Stimulated activated CD8-positive, alpha-beta memory T cell treated with anti-CD3 and anti-CD28 coated beads, Interleukin-12 subunit alpha, Interleukin-12 subunit beta, amount 100 ng/mL, for 4 hours (primary cell): ENCODE data around the gene DST.

Experiments used
- DNase-seq: peaks from one replicate; pipeline ENCODE4 v3.0.0-alpha.2; 2020; ENCODE audit warnings: low read depth

Gene DST

DNA sequence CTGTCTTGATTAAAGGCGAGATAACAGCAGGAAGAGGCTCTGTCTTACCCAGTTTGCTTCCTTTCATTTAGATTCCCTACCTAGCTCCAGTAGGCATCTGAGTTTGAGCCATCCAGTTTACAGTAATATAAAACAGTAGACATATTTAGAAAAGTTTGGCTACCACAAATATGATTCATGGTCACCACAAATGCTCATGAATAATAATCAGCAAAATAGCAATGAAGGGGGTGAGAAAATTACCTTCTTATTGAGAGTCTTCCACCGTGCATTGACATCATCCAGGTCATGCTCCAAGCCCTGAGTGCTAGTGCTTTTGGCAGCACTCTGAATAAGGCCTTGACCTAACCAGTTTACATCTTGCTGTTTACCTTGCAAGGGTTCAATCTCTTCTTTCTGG is 106.2 kb downstream of the DST start:
- no peak for DNase-seq

DNA sequence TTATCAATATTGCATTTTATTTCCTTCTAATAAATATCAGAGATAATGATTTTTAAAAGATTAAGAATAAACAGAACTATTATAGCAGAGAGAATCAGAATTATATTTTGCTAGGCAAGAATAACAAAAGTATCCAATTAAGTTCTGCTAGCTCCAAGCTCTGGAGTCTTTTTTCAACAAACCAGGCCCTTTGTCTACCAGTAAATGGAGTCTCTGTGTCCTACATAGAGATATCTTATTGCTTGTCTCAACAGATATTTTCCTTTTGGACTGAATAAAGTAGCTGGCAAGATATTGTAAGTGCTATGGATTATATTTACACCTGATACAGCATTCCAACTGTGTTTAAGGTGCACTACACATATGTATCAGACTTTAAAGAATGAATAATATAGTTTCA is 107.1 kb downstream of the DST start:
- DNase-seq: no peak

DNA sequence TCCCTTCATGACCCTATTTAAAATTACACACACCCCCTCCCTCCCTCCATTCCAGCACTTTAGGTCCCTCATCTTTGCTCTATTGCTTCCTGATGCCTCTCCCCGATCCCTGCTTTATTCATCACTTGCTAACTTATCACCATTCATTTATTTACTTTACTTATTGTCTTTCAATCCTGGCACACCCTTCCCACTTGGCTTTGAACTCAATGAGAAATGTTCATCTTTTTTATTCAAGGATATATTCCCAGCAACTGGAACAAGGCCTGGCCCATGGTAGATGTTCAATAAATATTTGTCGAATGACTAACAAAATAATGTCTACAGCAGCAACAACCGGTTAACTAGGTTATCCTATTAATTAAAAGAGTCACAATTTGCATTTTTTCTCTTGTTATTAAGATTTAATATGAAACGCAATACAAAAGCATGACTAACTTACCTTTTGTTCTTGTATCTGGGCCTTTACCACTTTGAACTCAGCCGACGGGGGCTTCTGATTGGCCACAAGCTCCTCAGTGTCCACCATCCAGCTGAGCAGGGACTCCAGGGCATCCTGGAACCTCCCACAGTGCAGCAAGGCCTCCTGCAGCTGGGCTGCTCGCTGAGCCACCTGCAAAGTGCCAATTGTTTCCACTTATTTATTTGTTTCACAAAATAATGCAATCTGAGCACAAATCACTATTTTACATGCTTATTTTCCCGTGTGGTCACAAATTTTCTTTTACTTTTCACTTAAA is 107.8 kb downstream of the DST start:
- DNase-seq: no peak

DNA sequence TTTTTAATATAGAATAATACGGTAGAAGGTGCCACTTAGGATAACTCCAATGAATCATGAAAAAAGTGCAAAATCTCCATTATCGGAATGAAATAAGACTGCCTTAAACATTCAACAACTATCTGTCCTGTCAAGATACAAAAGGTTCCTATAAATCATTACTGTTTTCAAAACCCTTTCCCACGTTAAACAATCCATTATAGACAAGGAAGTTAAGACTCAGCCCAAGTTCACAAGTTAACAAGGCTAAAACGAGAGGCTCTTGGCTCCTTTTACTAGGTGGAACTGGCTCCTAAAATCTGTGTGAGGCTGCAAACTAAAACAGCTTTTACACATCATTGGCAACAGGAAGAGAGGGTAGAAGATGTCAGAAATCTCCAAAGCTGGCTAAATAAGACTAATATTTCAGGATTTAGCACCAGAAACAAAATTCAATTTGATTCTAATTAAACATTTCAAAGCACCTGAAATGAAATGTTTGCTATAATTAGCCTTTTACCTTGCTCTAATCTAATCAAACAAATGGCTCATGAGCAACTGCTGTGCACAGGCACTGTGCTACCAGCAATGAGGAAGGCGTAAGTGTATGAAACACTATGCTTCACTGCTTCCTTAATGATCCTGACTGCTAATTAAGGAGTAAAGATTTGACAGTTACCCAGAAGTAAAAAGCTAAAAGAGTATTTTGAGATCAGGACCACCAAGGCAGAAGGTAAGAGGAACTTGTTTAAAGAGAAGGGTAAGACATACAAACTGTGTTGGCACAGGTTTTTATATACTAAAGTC is 109.7 kb downstream of the DST start:
- DNase-seq: no peak

DNA sequence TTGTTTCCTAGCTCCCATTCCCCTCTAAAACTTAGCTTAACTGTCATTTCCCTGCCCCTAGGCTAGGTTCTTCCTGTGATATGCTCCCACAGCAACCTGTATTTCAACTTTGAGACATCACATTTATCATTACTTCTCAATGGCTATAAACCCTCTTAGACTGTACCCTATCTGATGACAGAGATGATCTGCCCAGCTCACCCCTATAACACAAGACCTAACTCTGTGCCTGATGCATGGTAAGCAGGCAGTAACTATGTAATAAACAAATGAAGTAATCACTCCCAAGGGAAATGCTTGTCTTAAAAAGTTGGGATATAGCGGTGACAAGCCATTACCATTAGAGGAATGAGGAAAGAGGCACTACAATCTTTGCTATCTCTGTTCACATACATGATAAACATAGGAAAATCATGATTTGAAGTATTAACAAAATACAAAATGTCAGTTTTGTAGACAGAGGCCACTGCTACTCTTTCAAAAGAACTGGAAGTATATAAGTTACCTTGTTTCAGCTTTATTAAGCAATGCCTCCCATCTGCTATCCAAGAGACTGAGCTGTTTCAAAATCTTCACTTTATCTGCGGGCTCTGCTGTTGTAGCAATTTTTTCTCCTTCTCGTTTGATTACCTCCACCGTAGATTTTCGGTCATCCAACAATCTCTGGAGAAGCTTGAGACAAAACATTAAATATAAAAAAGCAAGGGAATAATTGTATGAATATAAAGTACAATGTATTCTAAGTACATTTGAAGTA is 110.7 kb downstream of the DST start:
- DNase-seq: no peak

DNA sequence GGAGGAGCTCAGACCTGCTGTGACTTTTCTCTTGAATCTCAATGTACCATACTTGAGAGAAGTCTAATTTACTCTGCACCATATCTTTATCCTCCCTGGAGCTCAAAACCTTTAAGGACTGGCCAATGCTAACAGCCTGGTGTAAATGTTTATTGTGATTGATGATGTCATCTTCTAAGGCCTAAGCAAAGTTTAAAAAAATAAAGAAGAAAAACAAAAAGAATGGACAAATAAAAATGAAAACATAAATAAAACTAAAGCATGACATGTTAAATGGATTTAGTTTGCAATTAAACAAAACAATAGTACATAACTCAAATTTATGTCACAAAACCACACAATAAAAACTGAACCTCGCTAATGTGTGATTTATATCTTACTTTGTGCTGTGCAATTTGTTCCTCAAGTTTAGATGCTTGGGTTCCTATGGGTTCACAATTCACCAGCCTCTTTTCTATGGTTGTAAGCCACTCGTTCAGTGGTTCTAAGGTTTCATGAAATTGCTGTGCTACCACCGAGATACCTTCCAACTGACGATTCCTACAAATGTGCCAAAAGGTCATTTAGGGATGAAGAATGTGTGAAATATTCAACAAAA is 113.0 kb downstream of the DST start:
- no peak for DNase-seq

DNA sequence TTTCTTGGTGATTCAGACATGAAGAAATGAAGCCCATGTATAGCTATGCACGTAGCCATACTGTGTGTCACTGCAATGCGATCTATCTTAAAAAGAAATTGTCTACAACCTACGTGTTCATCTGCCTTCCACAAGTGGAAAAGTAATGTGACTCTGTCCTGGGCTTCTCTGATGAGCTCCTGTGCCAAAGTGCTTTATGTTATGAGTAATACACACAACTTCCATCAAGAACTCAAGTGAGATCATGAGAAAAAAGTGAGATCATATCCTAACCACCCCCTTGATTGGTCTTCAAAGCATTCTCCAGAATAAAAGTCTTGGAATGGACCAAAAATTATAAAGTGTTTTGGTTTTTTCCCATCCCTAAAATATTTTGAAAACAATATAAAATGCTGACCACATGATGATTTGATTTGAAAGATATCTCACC is 114.3 kb downstream of the DST start:
- no peak for DNase-seq

DNA sequence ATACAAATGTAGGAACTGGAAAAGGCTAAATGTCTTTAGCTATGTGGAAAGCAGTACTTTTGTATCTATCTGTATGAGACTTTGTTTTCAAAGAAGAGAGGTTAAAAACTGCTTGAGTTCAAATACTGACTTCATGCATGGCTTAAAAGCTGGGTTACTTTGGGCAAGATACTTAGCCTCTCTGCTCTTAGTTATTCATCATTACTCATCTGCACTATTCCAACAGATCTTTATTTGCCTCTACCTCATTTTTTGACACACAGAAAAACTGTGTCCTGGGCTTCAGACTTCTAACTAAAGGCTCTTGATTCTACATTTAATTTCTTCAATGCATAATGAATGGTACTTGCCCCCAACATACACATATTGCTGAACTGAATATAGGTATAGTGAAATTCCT is 114.8 kb downstream of the DST start:
- DNase-seq: no peak

DNA sequence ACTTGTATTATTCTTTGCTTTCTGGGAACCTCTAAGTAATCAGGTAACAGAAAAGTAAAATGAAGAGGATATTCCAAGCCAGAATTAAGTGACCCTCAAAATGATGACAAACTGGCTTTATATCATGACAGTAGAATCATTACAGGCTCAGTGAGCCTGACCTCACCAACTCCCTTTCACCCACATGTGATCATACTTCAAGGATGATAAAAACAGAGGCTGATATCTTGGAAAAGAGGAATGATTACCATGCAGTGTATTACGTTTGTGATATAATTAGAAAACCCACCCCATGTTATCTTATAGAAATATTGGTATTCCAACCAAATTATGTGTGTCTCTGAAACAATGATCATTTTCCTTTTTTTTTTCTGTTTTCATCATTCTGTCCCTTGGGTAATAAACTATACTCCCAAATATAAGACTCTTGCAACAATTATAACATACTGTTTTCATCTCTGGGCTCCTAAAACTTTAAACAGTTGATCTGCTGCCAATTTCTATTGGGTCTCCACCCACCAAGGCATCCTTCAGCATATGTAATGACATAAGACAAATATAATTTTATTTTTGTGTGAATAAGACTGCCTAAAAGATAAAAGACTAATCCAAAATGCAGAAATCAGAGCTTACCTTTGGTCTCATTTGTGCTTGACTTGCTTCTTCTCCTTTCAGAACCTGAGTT is 115.7 kb downstream of the DST start:
- DNase-seq: no peak

DNA sequence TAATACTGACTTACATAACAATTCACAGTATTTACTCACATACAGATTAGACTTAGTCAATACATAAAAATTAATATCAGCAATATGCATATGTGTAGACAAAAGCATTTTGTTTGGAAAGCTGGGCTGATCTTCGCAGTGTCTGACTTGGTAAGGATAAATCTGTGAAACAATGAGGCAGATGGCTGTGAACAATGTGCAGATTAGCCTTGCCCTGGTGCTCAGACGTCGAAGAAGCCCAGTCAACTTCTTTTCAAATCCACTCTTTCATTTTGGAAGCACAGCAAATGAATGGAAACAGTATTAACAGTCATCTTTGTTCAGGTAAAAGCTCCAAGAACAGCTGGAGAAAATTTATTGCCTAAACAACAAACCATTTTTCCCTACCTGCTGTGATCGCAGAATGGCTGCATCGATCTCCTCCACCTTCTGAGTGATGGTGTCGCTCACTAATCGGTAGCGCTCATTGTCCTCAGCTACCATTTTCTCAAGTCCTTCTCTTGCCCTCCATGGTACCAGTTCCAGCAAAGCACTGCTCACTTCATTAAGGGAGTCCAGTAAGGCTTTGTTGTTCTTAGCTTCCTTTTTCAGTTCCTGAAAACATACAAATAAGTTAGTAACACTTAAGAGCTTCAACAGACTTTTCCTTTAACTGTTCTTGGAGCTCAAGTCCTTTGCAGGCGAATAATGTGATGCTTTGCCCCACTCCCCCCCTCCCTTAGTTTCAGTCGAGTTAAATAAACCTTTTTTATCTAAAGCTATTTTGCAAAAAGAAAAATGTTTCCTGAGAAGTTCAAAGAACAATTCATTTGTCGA is 116.5 kb downstream of the DST start:
- no peak for DNase-seq

DNA sequence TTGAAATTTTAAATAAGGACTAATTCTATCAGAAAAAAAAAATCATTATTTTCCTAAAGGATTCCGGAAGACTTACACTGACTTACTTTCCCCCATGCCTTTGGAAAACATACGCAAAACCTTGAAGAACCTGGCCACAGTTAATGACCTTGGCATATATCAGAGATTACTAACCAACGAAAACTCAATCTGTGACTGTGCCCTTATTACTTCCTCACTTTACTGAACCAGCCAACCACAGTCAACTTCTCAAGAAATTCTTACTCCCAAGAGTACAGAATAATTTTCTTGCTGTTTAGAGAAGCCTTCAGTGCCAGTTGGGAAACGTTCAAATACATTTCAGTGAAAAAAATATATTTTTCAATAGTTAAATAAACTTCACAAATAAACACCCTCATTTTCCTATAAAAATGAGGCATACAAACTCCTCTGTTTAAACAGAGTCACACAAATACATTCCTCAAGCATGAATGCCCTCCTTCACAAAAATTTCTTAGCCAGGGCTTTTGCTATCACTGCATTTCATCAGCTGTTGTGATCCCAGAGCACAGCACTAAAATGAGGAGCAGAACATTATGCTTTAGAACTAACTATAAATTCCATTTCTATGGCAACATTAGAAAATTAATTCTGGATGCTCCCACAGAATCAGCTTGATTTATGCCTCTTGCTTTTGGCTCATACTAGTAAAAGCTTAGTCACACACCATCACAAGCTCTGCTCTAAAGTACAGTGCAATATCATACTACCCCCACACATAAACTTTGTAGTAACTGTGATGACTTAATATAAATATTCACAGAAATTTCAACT is 117.6 kb downstream of the DST start:
- no peak for DNase-seq

DNA sequence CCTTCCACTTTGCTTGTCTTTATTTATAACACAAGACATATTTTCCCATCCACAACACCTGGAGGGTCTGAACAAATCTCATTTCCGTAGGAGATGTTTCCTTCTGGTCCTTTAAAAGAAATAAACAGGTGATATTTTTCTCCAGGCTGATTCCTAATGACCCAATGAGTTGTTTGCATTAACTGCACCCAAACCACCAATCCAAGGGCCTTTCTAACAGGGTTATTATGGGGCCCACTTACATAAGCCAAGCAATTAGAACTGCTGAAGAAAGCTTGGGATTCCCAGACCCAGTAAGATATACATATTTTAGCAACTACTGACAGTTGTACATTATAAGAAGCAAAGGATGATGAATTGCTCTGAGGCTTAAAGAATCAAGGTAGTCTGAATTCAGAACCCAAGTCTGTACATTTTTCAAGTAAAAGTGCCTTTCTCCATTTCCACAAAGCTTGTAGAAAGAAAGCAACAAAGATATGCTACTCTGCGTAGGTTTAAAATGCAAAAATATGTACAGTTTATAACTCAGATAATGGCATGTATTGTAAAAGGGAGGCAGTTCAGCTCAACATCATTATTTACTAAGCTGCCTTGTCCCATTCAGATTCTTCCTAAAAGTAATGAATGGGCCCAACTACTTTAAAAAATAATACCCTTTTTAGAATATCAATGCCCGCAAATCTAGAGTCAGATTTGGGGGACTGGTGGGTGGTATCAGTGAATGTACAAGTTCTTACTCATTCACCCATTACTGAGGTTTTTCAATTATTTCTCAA is 120.0 kb downstream of the DST start:
- DNase-seq: no peak

DNA sequence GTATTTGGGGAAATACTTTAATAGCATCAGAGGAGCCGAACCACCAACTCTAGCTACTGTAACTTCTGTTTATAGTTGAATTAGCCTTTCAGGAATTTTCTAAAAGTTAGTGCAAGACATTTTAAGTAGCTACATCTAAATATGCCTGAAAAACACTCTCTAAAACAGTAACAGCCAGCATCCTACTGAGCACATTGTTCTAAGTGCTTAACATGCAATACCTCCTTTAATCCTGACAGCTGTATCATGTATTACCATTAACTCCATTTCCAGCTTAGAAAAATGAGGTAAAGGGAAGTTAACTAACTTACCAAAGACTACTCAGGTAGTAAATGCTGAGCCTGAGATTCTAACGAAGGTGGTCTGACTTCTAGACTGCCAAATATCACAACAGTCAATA is 120.7 kb downstream of the DST start:
- no peak for DNase-seq

DNA sequence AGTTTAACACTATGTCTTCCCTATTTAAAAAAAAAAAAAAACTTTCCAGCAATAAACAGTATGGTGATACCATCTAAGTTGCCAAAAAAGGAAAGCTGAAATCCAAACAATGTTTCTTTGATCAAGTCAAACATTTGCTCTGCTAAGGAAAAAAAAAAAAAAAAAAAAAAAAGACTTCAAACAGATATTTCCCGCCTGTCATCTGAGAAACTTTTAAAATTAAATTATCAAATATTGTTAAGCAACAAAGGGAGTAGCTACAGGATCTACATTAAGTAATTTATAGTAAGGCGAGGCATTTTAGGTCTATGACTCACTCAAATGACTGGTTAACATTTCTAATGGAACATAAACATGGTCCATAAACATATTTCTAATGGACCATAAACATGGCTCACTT is 121.2 kb downstream of the DST start:
- DNase-seq: no peak

DNA sequence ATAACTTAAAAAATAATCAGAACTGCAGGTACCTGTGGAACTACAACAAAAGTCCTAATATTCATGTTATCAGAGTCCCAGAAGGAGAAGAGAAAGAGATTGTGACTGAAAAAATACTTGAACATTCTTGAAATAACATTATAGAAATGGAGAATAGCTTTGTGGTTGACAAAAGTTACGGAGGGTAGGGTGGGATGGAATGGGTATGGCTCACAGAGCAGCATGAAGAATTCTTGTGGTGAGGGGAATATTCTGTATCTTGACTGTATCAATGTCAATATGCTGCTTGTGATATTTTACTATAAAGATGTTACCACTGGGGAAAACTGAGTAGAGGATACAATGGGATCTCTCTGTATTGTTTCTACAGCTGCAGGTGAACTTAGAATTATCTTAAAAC is 122.5 kb downstream of the DST start:
- DNase-seq: no peak

DNA sequence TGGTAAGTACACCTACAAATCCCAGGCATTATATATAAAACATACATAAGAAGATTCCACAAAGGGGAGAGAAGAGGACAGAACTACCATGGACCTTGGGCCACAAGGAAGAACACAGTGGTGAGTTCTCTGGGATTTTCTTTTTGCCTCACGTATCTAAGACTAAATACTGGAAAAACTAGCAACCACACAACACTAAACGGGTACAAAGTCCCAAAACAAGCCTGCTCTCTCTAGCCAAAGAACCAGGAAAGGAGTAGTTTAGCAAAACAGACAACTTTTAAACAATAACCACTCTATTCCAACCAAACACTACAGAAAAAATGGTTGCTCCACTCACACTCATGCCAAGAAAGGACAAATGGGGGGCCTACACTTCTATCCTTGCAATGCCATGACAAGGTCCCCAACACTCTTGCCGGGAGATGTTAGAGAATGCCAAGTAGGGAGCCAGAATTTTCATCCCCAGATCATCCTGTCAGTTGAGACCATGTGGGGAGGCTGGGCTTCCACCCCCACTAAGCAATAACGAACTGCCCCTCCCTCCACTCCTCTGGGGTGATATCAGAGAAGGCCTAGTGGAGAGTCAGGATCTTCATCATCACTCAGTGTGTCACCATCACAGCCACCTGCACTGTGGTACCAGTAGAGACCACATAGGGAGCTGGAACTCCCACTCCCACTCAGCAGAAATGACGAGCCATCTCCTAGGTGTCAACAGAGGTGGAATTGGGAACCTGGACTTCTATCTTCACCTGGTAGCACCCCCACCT is 123.5 kb downstream of the DST start:
- no peak for DNase-seq

DNA sequence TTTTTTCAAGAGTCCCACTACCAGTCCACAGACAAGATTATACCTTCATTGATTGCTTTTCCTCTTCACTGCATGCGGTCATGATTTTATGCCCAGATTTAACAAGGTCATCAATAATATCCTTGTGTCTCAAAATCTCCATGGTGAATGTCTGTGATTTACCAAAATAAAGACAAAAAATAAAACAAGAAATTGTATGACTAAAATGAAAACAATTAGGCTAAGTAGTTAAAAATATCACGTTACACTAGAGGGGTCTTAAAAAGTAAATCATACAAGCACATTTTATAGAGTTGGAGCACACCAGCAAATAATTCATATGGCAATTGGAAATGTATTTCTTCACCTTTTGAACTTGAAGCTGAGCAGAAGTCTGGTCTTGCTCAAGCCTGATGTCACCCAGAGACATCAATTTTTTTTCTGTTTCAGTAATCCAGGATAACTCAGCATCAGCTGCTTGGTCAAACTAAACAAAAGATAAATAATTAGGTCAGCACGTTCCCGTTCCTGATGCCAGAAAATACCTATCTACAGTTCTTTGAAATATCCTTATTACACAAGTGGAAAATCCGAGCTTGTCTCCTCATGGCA is 125.4 kb downstream of the DST start:
- DNase-seq: no peak

DNA sequence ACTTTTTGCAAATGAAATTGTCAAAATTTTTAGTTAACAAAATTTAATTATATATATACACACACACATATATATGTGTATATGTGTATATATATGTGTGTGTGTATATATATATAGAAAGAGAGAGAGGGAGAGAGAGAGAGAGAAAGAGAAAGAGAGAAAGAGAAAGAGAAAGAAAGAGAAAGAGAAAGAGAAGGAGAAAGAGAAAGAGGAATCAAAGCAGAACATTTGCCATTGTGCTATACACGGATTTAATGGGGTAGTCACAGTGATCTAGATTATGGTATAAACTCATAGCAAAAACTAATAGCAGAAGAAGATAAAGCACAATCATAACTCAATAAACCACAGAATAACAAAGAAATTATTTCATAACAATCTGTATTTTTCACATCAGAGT is 126.7 kb downstream of the DST start:
- DNase-seq: no peak
